Activated CD8-positive, alpha-beta memory T cell treated with anti-CD3 and anti-CD28 coated beads, Interleukin-2, amount 10 ng/mL, durations not matched to agents 7 days and 5 days (primary cell): ENCODE results near the gene TTC23. TPM values are rescaled to one million over a fixed set of nuclear protein-coding genes. Genes with fewer than 3 reads are reported as not detected.
A peak's percentile ranks its signal among the peaks of the same experiment; 100 is the strongest.

ENCODE experiments used
- ATAC-seq: fragments of 150-1000 bp; cut with Tn5 transposase; one replicate; pipeline ENCODE4 v1.10.0; 2021; ENCODE audit warnings: moderate library complexity
- CTCF ChIA-PET: fragments of 350-600 bp; sonication (Branson Sonifier 250); formaldehyde crosslinking; loops from one replicate; lab custom pipeline; 2021; ENCODE audit warnings: antibody characterized with exemption; lab: Charles Lee
- DNase-seq: peaks from one replicate; pipeline ENCODE4 v3.0.0-alpha.2; 2020
- H3K27ac Mint-ChIP-seq: one replicate; pipeline ENCODE4 v1.8.0; 2021; ENCODE audit warnings: mild to moderate bottlenecking, mixed read lengths
- H3K27me3 Mint-ChIP-seq: one replicate; pipeline ENCODE4 v1.8.0; 2021; ENCODE audit warnings: mixed read lengths
- H3K36me3 Mint-ChIP-seq: one replicate; pipeline ENCODE4 v1.8.0; 2021; ENCODE audit warnings: mild to moderate bottlenecking, mixed read lengths
- H3K4me1 Mint-ChIP-seq: one replicate; pipeline ENCODE4 v1.8.0; 2021; ENCODE audit warnings: mixed read lengths
- H3K4me3 Mint-ChIP-seq: one replicate; pipeline ENCODE4 v1.8.0; 2021; ENCODE audit warnings: mild to moderate bottlenecking, moderate library complexity, mixed read lengths
- H3K9me3 Mint-ChIP-seq: one replicate; pipeline ENCODE4 v1.8.0; 2022; ENCODE audit warnings: low read depth, mixed read lengths
- total RNA-seq, 2 experiments: library from RNA; stranded (reverse); gene quantifications; one replicate each; pipeline ENCODE4 v1.2.3, GENCODE V29; 2021

TTC23 gene
- total RNA-seq, 2 experiments from 2014 or later: 1.2 TPM

- H3K27me3 Mint-ChIP-seq: no peaks in the 10 kb centered on the region
- DNase-seq (no peak), ATAC-seq (no peak)
- H3K27ac Mint-ChIP-seq: no peak overlapping the region
- no peaks in the 10 kb centered on the region for H3K36me3 Mint-ChIP-seq
- H3K9me3 Mint-ChIP-seq: no peaks in the 10 kb centered on the region
- H3K4me1 Mint-ChIP-seq: peaks cover 6% of the 10 kb centered on the region
- no peak overlapping the region for H3K4me3 Mint-ChIP-seq
- CTCF ChIA-PET: no interaction called here
Measured at GRCh38 chr15:99164119-99164518, 85.3 kb downstream of the TTC23 start.

GRCh38 chr15:99163271-99164062, 85.9 kb downstream of the TTC23 start:
- Mint-ChIP-seq H3K9me3 (no peaks in the 10 kb centered on the region), H3K27me3 (no peaks in the 10 kb centered on the region), H3K4me1 (peaks cover 6% of the 10 kb centered on the region), H3K4me3 (no peak overlapping the region), H3K36me3 (no peaks in the 10 kb centered on the region), H3K27ac (no peak overlapping the region)
- CTCF ChIA-PET: no interaction called here
- DNase-seq (peak; percentile 29), ATAC-seq (no peak)

GRCh38 chr15:99158626-99159412, 90.6 kb downstream of the TTC23 start:
- no peaks in the 10 kb centered on the region for H3K27me3 Mint-ChIP-seq
- H3K27ac Mint-ChIP-seq: no peak overlapping the region
- H3K36me3 Mint-ChIP-seq: no peaks in the 10 kb centered on the region
- peaks cover 8% of the 10 kb centered on the region for H3K4me1 Mint-ChIP-seq
- ATAC-seq (no peak), DNase-seq (no peak)
- H3K9me3 Mint-ChIP-seq: no peaks in the 10 kb centered on the region
- CTCF ChIA-PET: no interaction called here
- H3K4me3 Mint-ChIP-seq: no peak overlapping the region

GRCh38 chr15:99157456-99157855, 91.9 kb downstream of the TTC23 start:
- Mint-ChIP-seq H3K27ac (no peak overlapping the region), H3K4me1 (peaks cover 2% of the 10 kb centered on the region), H3K4me3 (no peak overlapping the region), H3K9me3 (no peaks in the 10 kb centered on the region), H3K27me3 (no peaks in the 10 kb centered on the region), H3K36me3 (no peaks in the 10 kb centered on the region)
- DNase-seq (no peak), ATAC-seq (no peak)
- CTCF ChIA-PET: no interaction called here

- no peak overlapping the region for H3K27ac Mint-ChIP-seq
- H3K36me3 Mint-ChIP-seq: no peaks in the 10 kb centered on the region
Measured at GRCh38 chr15:99155961-99156443, 93.4 kb downstream of the TTC23 start.

GRCh38 chr15:99154271-99154670, 95.1 kb downstream of the TTC23 start:
- Mint-ChIP-seq H3K36me3 (no peaks in the 10 kb centered on the region), H3K27me3 (no peaks in the 10 kb centered on the region), H3K27ac (no peak overlapping the region), H3K9me3 (no peaks in the 10 kb centered on the region), H3K4me3 (no peak overlapping the region), H3K4me1 (peaks cover 2% of the 10 kb centered on the region)
- ATAC-seq (no peak), DNase-seq (no peak)
- CTCF ChIA-PET: no interaction called here

More at GRCh38 chr15:99155961-99156443, 93.4 kb downstream of the TTC23 start:
- H3K27me3 Mint-ChIP-seq: no peaks in the 10 kb centered on the region
- CTCF ChIA-PET: no interaction called here
- H3K4me1 Mint-ChIP-seq: peaks cover 2% of the 10 kb centered on the region
- no peak overlapping the region for H3K4me3 Mint-ChIP-seq
- DNase-seq: no peak
- peak; percentile 30 for ATAC-seq
- H3K9me3 Mint-ChIP-seq: no peaks in the 10 kb centered on the region

- no peak for ATAC-seq
- H3K4me1 Mint-ChIP-seq: peaks cover 2% of the 10 kb centered on the region
- no peaks in the 10 kb centered on the region for H3K36me3 Mint-ChIP-seq
- DNase-seq: no peak
- CTCF ChIA-PET: no interaction called here
- no peaks in the 10 kb centered on the region for H3K27me3 Mint-ChIP-seq
- no peak overlapping the region for H3K27ac Mint-ChIP-seq
- no peaks in the 10 kb centered on the region for H3K9me3 Mint-ChIP-seq
- no peak overlapping the region for H3K4me3 Mint-ChIP-seq
Measured at GRCh38 chr15:99153026-99153535, 96.3 kb downstream of the TTC23 start.

- no peaks in the 10 kb centered on the region for H3K27me3 Mint-ChIP-seq
- no peak overlapping the region for H3K27ac Mint-ChIP-seq
- H3K4me1 Mint-ChIP-seq: peaks cover 2% of the 10 kb centered on the region
- CTCF ChIA-PET: no interaction called here
- H3K9me3 Mint-ChIP-seq: no peaks in the 10 kb centered on the region
- H3K4me3 Mint-ChIP-seq: no peak overlapping the region
- DNase-seq (no peak), ATAC-seq (no peak)
- H3K36me3 Mint-ChIP-seq: no peaks in the 10 kb centered on the region
Measured at GRCh38 chr15:99151156-99151555, 98.2 kb downstream of the TTC23 start.

- H3K27me3 Mint-ChIP-seq: no peaks in the 10 kb centered on the region
- no peak overlapping the region for H3K4me3 Mint-ChIP-seq
- CTCF ChIA-PET: no interaction called here
- no peak overlapping the region for H3K27ac Mint-ChIP-seq
- ATAC-seq (no peak), DNase-seq (no peak)
- H3K9me3 Mint-ChIP-seq: no peaks in the 10 kb centered on the region
- H3K4me1 Mint-ChIP-seq: no peaks in the 10 kb centered on the region
- H3K36me3 Mint-ChIP-seq: no peaks in the 10 kb centered on the region
Measured at GRCh38 chr15:99149366-99149765, 100.0 kb downstream of the TTC23 start.

- Mint-ChIP-seq H3K4me1 (no peaks in the 10 kb centered on the region), H3K27ac (no peak overlapping the region), H3K27me3 (peaks cover 2% of the 10 kb centered on the region), H3K4me3 (no peak overlapping the region), H3K36me3 (no peaks in the 10 kb centered on the region), H3K9me3 (no peaks in the 10 kb centered on the region)
- CTCF ChIA-PET: no interaction called here
- ATAC-seq: no peak
- no peak for DNase-seq
Measured at GRCh38 chr15:99148851-99149276, 100.5 kb downstream of the TTC23 start.

- Mint-ChIP-seq H3K4me3 (no peak overlapping the region), H3K9me3 (no peaks in the 10 kb centered on the region), H3K36me3 (no peaks in the 10 kb centered on the region), H3K4me1 (no peaks in the 10 kb centered on the region), H3K27me3 (peaks cover 9% of the 10 kb centered on the region), H3K27ac (no peak overlapping the region)
- CTCF ChIA-PET: no interaction called here
- DNase-seq (no peak), ATAC-seq (no peak)
Measured at GRCh38 chr15:99146661-99147060, 102.7 kb downstream of the TTC23 start.

GRCh38 chr15:99145778-99146177, 103.6 kb downstream of the TTC23 start:
- Mint-ChIP-seq H3K4me3 (no peak overlapping the region), H3K9me3 (no peaks in the 10 kb centered on the region), H3K27me3 (peaks cover 9% of the 10 kb centered on the region), H3K4me1 (no peaks in the 10 kb centered on the region), H3K36me3 (no peaks in the 10 kb centered on the region), H3K27ac (no peak overlapping the region)
- no peak for ATAC-seq
- CTCF ChIA-PET: no interaction called here
- no peak for DNase-seq

- Mint-ChIP-seq H3K4me3 (no peak overlapping the region), H3K27me3 (peaks cover 9% of the 10 kb centered on the region), H3K9me3 (no peaks in the 10 kb centered on the region), H3K4me1 (no peaks in the 10 kb centered on the region), H3K27ac (no peak overlapping the region), H3K36me3 (no peaks in the 10 kb centered on the region)
- ATAC-seq: no peak
- CTCF ChIA-PET: no interaction called here
- no peak for DNase-seq
Measured at GRCh38 chr15:99145005-99145404, 104.4 kb downstream of the TTC23 start.
